ENCODE results near the gene GTSE1. TPM values are rescaled to one million over a fixed set of nuclear protein-coding genes. Genes with fewer than 3 reads are reported as not detected.

GTSE1 gene
- total RNA-seq, 1 donor from 2014 or later = 0.32 TPM

DNA sequence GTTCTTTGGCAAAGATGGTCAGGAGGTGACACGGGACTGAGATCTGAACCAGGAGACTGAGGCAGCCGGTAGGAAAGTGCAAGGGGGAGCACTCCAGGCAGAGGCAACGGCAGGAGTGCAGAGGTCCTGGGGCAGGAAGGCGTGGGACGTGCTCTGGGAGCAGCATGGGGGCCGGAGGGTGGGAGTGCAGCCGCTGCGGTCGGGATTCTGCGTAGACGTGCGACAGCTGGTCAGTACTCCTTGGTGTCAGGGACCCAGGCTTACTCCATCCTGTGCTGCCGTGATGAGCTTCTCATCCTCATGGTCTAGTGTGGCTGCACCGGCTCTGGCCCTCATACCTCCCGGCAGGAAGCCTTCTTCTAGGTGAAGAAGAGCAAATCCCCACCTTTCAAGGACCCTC is 21.9 kb downstream of the GTSE1 start:
- intact Hi-C loops (cut with DNase I) = loop anchor here (5.0 kb wide), 1 partner anchor 331 kb away; no protein-coding TSS in a partner anchor
- no peak for DNase-seq (ENCODE audit: low spot score)

GRCh38 chr22:46319319-46319718 is 22.6 kb downstream of the GTSE1 start:
- DNase-seq (ENCODE audit: low spot score) = no peak
- intact Hi-C loops (cut with DNase I) = loop anchor here (5.0 kb wide), 1 partner anchor 332 kb away; no protein-coding TSS in a partner anchor

- intact Hi-C loops (cut with DNase I) = no loop called here
These were observed 23.6 kb downstream of the GTSE1 start for GRCh38 chr22:46320166-46320710.

GRCh38 chr22:46320716-46321386 is 24.2 kb downstream of the GTSE1 start:
- DNase-seq (ENCODE audit: low spot score) = no peak
- intact Hi-C loops (cut with DNase I) = no loop called here

More at GRCh38 chr22:46320166-46320710, 23.6 kb downstream of the GTSE1 start:
- DNase-seq (ENCODE audit: low spot score) = no peak

DNA sequence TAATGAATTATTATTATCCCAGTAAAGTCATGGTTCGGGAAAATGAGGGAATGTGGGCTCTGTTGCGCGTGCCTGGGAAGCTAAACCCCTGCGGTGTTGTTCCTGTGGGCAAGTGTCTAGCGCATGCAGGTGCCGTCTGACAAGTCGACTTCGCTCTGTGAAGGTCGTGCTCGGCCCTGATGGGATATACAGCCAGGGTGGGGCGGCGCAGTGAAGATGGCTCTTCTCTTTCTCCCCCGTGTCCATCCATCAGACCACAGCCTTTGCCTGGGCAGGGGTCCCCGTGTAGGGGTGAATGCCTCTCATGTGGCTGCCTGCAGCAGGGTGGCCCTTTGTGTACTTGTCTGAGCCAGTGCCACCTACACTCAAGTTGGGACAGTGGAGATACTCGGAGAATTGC is 26.0 kb downstream of the GTSE1 start:
- intact Hi-C loops (cut with DNase I) = no loop called here

DNA sequence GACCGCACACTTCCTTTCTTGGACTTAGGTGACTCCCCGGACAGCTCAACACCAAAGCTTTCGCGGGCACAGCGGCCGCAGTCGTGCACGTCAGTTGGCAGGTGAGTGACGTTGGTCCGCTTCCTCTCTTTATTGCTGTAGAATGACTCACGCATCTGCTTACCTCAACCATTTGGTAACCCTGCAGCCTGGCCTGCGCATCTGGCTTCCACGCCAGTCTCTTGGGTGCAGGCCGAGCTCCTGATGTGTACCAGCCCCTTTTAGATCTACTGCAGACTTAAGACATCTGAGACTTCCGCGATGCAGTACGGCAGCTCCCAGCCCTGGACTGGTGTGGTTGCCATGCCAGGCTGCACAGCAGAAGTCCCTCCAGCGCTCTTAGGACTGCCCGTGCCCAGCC is 26.5 kb downstream of the GTSE1 start:
- DNase-seq (ENCODE audit: low spot score) = no peak
- intact Hi-C loops (cut with DNase I) = no loop called here

More for the DNA sequence above, 26.0 kb downstream of the GTSE1 start:
- no peak for DNase-seq (ENCODE audit: low spot score)

DNA sequence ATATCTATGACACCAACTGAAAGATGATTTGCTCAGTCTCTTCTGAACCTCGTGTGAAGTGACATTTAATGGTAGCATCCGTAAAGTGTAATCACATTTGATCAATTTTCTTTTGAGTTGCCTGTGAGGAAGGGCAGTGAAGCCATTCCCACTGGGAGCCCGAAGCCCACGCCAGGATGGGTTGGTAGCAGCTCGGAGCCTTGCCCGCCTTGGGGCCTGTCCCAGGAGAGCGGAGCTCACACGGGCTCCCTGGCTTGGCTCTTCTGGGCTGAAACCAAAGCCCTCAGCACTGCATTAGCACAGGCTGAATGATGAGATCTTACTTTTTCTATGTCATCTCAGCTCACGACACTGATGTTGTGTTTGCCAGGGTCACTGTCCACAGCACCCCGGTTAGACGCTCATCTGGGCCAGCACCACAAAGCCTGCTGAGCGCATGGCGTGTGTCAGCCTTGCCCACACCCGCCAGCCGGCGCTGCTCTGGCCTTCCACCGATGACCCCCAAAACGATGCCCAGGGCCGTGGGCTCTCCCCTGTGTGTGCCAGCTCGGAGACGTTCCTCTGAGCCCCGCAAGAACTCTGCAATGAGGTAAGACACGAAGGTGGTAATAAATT is 29.5 kb downstream of the GTSE1 start:
- DNase-seq (ENCODE audit: low spot score) = no peak
- intact Hi-C loops (cut with DNase I) = no loop called here

DNA sequence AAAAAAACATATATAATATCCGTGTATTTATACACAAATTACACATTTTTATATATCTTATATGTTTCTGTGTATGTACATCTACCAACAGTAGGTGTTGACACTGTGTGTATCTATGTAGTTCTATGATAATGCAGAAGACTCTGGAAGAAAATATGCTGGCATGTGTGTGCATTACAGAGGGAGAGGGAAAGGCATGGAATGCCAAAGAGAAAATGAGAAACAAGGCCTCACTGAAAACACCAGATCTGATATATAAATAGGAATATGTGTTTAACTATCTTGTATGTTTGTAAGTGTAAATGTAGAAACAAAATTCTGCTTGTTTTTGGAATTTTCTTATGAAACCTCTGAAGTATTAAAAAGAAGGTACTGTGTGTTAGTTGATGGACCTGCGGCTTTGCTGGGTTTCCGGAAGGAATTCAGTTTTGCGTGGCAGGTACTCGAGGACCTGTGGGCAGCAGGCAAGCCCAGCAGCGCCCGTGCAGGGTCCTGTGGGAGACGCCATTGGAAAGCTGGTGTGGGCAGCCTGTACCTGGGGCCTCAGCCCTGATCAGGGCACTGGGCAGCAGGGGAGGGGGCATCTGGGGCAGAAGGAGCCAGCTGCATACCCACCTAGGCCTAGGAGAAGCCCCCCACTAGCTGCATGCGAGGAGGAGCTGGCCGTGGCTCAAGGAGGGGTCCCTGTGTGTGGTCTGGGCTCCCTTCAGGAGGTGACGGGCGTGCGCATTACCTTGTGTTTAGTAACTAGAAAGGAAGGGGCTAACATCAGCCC is 31.2 kb downstream of the GTSE1 start:
- DNase-seq (ENCODE audit: low spot score) = no peak
- intact Hi-C loops (cut with DNase I) = no loop called here

GRCh38 chr22:46328797-46329196 is 32.1 kb downstream of the GTSE1 start:
- intact Hi-C loops (cut with DNase I) = no loop called here

DNA sequence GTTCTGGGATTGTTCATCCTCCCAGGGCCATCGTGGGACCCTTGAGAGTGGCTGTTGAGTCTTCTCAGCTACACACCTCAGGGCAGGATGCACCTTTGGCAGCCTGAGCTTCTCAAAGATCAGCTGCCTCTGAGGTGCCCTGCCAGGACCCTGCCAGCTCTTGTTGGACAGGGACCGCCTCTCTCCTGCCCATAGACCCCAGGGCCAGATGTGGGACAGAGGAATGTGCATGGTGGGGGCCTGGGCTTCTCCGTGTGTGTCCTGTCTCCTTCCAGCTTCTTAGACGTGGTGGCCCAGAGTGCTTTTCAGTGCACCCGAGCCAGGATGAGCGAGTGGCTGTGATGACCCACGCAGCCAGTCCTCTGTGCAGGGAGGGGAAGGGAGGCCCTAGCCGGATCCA is 32.9 kb downstream of the GTSE1 start:
- intact Hi-C loops (cut with DNase I) = no loop called here
- DNase-seq (ENCODE audit: low spot score) = no peak

More at GRCh38 chr22:46328797-46329196, 32.1 kb downstream of the GTSE1 start:
- no peak for DNase-seq (ENCODE audit: low spot score)

DNA sequence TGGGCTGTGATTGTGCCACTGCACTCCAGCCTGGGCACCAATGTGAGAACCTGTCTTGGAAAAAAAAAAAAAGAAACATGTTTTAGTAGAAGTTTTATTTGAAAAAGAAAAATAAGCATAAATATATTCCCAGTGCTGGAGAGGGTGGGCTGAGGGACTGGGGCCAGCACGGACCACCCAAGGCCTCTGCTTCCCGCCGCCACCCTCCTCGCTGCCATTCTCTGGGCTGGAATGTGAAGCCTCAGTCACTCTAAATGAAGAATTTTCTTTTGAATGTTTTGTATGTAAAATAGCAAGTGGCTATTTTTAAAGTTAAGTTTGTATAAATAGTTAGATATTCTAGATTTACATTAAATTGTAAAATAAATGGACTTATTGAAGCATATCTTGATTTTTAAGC is 33.8 kb downstream of the GTSE1 start:
- no peak for DNase-seq (ENCODE audit: low spot score)
- intact Hi-C loops (cut with DNase I) = no loop called here

- no peak for DNase-seq (ENCODE audit: low spot score)
- intact Hi-C loops (cut with DNase I) = no loop called here
These were observed 34.8 kb downstream of the GTSE1 start for GRCh38 chr22:46331496-46331895.

- DNase-seq (ENCODE audit: low spot score) = peak; percentile 94
- intact Hi-C loops (cut with DNase I) = no loop called here
These were observed 38.8 kb downstream of the GTSE1 start, which contains the start of gene TRMU for GRCh38 chr22:46335201-46336118. TRMU (plus strand) TSS chr22:46335714; CDS start chr22:46335765, 51 bp downstream.

- intact Hi-C loops (cut with DNase I) = no loop called here
- no peak for DNase-seq (ENCODE audit: low spot score)
These were observed 39.7 kb downstream of the GTSE1 start for GRCh38 chr22:46336119-46337078.

- intact Hi-C loops (cut with DNase I) = no loop called here
- no peak for DNase-seq (ENCODE audit: low spot score)
These were observed 41.2 kb downstream of the GTSE1 start for GRCh38 chr22:46337870-46338269.

DNA sequence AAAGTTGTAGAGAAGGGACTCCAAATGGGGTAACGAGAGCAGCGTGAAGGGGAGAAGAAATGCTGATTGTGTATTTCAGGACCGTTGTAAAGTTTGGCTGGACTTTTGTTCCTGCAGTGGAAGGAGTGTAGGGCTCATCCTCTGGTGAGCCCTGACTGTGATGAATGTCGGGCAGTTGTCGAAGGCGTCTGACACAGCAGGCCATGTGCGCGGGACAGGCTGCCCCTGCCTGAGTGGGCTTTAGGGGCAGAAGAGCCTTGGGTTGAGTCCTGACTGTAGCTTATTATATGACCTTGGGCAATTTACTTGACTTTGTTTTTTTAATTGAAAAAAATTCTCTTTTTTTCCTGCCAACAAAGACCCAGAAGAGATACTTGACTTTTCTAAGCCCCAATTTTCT is 42.0 kb downstream of the GTSE1 start:
- DNase-seq (ENCODE audit: low spot score) = no peak

GRCh38 chr22:46339956-46340355 is 43.3 kb downstream of the GTSE1 start:
- intact Hi-C loops (cut with DNase I) = loop anchor here (10.0 kb wide), 1 partner anchor 425 kb away; the partner anchor contains the start of gene TBC1D22A
- no peak for DNase-seq (ENCODE audit: low spot score)

More for the DNA sequence above, 42.0 kb downstream of the GTSE1 start:
- intact Hi-C loops (cut with DNase I) = no loop called here

GRCh38 chr22:46340676-46341075 is 44.0 kb downstream of the GTSE1 start:
- no peak for DNase-seq (ENCODE audit: low spot score)
- intact Hi-C loops (cut with DNase I) = loop anchor here (10.0 kb wide), 1 partner anchor 424 kb away; the partner anchor contains the start of gene TBC1D22A

Measured in cardiac septum (tissue), 1 donor.